Fibroblast of the aortic adventitia (primary cell): Measurements from ENCODE around the gene CHST8. TPM values are rescaled to one million over a fixed set of nuclear protein-coding genes. Genes with fewer than 3 reads are reported as not detected.

Experiments
- DNase-seq: peaks from one replicate; pipeline ENCODE4 v3.0.0-alpha.2; 2010; ENCODE audit warnings: low read depth
- H3K4me3 ChIP-seq: 2 replicates; pipeline ENCODE4 v1.5.1; 2011; ENCODE audit warnings: low read depth, mild to moderate bottlenecking, control low read depth, low read length, moderate library complexity
- total RNA-seq: library from RNA; depleted of rRNA; stranded (reverse); fragments of >200 nt; gene quantifications from 2 replicates; pipeline ENCODE4 v1.2.3, GENCODE V29; 2012; ENCODE audit warnings: low replicate concordance
- TF ChIP-seq, protein P1 (sequence below): IDR thresholded peaks from 2 replicates; pipeline ENCODE4 v1.5.1; 2011; ENCODE audit warnings: mild to moderate bottlenecking, low read length, control low read depth, inconsistent platforms; ENCODE audit not compliant: insufficient read depth

Gene CHST8
- total RNA-seq, 1 donor: not detected

DNA sequence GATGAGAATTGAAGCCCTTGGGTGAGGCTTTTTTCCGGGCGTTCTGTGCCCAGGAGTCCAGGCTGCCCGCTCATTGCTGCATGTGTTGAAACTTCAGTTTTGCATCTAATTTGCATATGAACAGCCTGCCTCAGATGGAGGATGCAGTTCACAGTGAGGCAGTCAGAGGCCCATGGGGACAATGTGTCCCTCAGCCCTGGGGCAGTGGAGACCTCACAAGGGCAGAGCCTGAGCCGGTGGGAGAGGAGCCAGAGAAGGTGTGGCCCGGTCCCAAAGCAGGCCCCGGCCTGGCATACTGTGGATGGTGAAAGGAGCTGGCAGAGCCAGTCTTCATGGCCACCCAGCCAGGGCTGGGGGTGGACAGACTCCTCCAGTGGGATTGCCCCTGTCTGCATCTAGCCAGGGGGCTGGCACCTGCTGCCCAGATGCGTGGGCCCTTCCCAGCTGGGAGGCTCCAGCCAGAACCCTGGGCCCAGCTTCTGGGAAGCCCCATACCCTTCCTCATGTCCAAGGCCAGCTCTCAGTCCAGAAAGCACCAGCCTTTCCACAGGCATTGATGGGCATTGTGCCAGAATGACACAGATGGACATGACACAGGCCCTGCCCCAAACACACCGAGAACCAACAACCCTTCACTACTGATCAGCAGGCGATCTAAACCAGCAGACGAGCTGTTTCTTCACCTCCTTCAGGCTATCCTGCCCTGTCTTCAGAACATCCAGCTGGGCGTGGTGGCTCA is 142.0 kb downstream of the CHST8 start:
- TF ChIP-seq, protein P1, sequence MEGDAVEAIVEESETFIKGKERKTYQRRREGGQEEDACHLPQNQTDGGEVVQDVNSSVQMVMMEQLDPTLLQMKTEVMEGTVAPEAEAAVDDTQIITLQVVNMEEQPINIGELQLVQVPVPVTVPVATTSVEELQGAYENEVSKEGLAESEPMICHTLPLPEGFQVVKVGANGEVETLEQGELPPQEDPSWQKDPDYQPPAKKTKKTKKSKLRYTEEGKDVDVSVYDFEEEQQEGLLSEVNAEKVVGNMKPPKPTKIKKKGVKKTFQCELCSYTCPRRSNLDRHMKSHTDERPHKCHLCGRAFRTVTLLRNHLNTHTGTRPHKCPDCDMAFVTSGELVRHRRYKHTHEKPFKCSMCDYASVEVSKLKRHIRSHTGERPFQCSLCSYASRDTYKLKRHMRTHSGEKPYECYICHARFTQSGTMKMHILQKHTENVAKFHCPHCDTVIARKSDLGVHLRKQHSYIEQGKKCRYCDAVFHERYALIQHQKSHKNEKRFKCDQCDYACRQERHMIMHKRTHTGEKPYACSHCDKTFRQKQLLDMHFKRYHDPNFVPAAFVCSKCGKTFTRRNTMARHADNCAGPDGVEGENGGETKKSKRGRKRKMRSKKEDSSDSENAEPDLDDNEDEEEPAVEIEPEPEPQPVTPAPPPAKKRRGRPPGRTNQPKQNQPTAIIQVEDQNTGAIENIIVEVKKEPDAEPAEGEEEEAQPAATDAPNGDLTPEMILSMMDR: no peak
- H3K4me3 ChIP-seq: no peak overlapping the region
- DNase-seq: no peak

DNA sequence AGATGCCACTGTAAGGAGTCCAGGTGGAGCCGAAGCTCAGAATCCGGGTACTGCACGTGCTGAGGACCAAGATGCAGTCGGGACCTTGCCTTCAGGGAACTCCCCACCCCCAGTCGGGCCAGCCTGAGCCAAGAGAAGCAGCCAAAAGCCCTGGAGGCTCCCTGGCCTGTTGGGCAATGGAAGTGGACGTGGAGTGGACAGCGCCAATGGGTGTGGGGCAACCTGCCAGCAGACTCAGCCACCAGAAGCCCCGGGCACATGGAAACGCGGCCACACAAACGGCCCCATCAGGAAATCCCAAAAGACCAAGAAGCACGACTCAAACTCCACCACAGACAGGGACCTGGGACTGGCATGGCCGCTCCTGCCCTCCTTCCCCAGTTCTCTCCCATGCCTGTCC is 144.9 kb downstream of the CHST8 start:
- TF ChIP-seq, protein P1: no peak
- H3K4me3 ChIP-seq: no peak overlapping the region
- DNase-seq: no peak

DNA sequence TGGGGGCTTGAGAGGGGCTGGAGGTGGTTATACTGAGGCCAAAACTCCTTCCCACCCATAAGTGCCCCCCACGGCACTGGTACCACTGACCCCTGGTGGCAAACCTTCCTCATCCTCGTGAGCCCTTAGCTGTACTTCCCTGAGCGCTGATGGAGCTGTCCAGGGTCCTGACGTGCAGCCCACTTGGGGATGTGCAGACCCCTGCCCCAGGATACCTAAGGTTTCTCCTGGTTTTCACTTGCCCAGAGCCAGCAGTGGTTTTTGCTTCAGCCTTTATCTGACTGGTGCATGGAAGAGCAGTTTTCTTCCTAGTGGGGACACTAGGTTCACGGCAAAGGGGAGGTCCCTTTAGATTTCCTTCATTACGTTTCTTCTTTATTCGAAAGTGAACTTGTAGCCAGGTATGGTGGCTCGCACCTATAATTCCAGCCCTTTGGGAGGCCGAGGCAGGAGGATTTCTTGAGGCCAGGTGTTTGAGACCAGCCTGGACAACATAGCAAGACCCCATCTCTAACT is 146.2 kb downstream of the CHST8 start:
- DNase-seq: peak; percentile 10
- no peak overlapping the region for H3K4me3 ChIP-seq
- TF ChIP-seq, protein P1: no peak

DNA sequence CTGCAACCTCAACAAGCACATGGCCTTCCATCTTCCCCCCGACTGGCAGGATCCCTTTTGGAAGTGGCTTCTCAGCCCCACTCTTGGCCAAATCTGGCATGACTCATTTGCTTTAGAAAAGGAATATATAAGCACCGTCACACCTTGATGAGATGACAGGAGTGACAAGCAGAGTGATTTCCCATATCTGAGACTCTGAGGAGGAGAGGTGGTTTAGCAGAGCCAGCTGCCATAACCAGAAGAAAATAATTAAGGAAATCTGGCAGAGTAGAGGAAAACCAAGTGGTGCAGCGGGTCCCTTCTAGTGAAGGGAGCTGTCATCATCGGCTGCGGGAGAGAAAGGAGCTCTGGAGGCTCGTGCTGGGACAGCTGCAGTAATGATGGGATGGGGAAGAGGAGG is 147.5 kb downstream of the CHST8 start:
- H3K4me3 ChIP-seq: no peak overlapping the region
- DNase-seq: no peak
- TF ChIP-seq, protein P1: no peak

DNA sequence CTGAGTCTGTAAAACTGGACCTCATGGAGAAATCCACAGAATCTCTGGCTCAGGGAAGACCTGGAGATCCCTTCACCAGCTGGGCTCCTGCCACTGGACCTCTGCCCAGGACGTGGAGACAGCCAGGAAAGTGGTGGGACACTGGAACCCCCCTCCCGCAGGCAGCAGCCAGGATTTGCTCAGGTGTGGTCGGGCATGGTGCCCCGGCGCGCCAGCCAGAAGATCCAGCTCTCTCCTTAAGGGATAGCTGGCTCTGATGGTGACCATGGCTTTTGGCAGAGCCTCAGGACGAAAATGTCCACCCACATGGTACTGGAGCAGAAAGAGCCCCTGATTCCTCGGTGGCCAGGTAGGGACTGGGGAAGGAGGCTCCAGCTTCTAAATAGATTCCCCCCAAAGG is 148.4 kb downstream of the CHST8 start:
- TF ChIP-seq, protein P1: no peak
- no peak for DNase-seq
- no peak overlapping the region for H3K4me3 ChIP-seq

DNA sequence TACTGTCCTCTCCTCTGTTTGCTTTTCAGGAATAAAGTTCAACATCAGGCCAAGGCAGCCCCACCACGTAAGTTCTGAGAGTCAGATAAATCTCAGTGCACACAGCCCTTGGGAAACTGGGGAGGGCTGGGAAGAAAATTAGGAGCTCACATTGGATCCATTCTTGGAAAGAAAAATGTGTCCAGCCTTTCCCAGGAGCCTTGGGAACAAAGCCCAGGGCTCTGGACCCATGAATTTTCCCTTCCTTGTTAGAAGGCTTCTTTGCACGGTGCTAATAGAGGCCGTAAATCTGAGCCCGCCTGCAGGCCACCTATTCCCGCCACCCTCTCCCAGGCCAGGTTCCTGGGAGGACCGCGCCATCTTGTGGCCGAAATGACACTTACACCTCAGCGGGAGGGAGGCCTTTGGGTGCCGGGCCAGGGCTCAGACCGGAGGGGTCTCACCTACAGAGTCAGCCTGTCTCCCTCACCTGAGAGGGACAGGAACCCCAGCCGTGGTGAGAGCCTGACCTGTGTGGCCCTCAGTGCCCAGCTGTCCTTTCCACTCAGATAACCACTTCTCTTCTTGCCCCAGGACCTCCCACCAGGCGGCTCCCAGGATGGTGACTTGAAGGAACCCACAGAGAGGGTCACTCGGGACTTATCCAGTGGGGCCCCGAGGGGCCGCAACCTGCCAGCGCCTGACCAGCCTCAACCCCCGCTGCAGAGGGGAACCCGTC is 149.8 kb downstream of the CHST8 start:
- no peak overlapping the region for H3K4me3 ChIP-seq
- TF ChIP-seq, protein P1: peak; percentile 78
- peak; percentile 57 for DNase-seq
